NCI-H82 treated with DMSO at 0.1 percent for 48 hours (cell line): ENCODE results near the gene AGPS.
A peak's percentile ranks its signal among the peaks of the same experiment; 100 is the strongest.

ENCODE experiments used
- DNase-seq: peaks from one replicate; lab custom pipeline; 2025; ENCODE audit not compliant: unreplicated experiment; lab: John Stamatoyannopoulos, UW

The AGPS gene

DNA sequence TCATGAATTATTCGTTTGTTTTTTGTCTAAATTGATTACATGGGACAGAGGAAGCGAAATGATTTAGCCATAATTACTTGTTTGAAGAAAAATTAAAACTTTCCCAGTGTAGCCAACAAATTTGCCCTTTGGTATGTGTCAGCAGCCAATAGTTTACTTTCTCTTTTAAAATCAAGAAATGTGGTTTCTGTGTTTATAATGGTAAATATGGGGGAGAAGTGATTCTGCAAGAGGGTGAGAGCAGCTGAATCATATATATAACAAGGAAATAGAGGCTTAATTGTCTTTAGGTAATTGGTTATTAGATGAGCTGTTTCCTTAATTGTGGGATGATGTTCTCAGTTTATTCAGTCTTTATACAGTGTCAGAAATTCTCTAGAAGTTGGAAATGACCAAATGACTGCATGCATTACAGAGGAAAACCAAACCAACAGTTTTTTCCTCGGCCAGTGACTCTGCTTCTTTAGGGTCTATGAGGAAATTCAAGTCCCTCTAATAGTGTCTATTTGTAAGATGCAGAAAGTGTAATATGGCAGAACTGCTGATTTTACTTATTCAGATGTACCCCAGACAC, 132.9 kb downstream of the AGPS start:
- DNase-seq: no peak

DNA sequence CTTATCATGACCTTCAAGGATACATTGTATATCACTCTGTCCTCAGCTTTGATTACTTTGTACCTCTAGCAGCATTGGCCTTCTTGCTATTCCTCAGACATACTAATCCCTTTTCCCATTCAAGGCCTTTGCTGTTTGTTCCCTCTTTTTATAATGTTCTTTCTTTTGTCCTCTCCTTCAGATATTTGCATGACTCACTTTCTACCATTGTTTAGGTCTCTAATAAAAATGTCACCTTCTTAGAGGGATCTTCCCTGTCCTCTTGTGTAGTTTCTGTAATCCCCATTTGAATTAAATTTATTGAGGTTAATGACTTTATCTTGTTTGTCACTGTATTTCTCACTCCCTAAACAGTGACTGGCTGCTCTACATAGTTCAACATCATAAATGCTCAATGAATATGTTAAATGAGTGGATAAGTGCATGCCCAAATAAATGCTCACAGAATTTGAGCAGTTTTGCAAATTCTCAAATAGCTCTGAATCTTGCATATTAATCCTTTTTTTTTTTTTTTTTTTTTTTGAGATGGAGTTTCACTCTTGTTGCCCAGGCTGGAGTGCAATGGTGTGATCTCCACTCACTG, 135.9 kb downstream of the AGPS start:
- DNase-seq: no peak

DNA sequence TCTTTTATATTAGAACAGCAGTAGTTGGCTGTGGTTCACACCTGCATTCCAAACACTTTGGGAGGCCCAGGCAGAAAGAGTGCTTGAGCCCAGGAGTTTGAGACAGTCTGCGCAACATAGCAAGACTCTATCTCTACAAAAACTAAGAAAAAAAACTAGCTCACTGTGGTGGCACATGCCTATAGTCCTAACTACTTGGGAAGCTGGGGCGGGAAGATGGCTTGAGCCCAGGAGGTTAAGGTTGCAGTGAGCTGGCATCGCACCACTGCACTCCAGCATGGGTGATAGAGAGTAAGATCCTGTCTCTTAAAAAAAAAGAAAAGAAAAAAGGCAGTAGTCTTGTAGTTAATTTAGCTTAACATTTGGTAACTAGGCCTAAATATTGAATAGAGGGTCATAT, 136.6 kb downstream of the AGPS start:
- no peak for DNase-seq

DNA sequence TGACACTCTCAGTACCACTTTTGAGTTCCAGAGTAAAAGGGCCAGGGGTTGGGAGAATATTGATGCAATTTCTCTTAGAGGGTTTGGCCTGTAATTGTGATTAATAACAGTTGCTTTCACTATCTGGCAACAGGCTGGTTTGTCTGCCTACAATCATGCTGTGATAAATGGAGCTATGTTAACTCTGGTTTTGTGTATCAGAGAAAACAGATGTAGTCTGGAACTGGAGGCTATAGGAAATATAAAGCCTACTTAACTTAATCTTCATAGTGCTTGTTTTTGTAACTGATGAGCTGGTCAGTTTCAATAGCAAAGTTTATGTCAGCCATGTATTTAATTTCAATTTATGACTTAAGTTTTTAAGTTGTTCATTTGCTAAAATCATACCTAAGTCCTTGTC, 138.0 kb downstream of the AGPS start:
- no peak for DNase-seq

DNA sequence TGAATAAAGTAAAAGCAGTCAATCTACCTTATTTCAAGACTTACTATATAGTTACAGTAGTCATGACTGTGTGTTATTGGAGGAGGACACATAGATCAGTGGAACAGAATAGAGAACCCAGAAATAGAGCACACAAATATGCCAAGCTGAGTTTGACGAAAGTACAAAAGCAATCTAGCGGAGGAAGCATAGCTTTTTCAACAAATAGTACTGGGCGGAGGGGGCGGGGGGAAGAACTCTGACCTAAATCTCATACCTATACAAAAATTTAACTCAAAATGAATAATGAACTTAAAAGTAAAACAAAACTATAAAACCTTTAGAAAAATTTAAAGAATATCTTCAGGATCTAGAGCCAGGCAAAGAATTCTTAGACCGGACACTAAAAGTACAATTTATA, 139.1 kb downstream of the AGPS start:
- no peak for DNase-seq

DNA sequence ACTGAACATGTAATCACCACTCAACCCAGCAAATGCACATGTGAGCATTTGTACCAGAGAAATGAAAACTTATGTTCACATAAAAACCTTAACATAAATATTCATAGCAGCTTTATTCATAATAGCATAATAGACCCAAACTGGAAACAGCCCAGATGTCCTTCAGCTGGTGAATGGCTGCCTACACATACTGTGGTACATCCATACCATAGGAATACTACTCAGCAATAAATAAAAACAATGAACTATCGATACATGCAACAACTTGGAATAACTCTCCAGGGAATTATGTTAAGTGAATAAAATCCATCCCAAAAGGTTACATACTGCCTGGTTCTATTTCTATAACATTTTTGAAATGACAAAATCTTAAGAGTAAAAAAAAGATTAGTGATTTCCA, 140.0 kb downstream of the AGPS start:
- no peak for DNase-seq

DNA sequence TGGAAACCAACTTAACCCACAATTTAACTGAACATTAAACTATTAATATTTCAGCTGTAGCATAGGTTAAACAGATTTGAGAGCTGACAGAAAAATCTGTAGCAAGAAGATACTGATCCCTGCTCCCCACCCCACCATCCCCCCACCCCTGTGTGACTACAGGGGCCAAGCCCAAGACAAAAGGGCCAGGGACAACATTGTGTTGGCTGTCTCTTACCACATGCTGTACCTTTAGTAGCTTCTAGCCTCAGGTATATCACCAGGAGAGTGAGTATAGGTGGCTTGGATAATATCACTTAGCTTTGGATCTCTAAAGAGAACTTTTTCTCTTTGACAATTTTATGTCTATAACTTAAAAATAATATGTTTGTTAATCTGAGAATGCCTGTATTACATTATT, 140.7 kb downstream of the AGPS start:
- DNase-seq: no peak

DNA sequence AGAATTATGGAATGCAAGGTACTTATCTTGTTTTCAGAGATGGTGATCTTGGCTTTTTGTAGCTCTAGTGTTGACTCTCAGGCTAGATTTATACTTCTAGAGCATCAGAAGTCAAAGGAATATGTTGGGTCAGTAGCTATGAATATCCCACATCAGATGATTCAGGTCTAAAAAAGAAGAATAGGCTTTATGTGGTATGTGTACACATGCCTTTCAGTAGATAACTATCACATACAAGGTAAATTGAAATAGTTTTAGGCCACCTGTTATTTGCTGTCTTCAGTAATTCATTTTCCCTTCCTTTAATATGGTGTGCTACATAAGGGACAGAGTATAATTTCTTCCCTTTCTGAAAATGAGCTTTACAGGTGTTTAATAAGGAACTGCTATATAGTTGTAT, 142.4 kb downstream of the AGPS start:
- no peak for DNase-seq

DNA sequence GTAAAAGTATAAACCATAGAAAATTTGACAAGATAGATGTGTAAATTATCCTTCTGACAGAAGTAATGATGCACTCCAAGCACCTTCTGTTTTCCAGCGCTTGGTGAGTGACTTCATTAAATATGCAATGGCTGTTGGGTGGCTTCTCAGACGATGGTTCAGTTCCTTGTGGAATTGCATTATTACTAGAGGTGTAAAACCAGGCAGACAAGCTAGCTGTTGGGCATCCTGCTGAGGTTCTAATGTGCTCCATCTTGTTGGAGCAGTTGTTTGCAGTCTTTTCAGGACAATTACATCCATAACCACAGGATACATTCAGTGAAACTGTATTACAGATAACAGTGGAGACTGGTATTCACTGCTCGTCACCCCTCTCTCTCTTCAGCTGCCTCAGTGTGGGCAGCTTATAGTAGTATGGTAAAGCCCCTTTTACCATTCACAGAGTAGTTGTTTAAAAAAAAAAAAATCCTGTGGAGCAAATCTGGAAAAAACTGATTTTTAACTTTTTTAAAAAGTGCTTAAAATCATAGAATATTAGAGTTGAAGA, 143.5 kb downstream of the AGPS start:
- no peak for DNase-seq

DNA sequence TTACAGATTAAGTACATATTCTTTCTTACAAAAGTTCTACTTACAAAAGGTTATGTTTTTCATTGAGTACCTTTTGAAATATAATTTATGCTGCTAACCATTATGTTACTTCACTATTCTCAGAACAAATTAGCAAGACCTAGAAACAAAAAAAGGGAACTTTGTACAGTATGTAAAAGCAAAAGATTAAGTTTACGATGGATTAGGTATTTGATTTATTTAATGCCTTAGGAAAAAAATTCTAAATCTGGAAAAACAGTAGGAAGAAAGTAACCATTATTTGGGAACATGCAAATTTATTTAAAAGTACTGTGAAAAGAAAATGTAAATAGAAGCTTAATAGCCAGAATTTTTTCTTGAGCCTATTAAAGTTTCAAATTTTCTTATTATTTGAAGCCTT, 144.6 kb downstream of the AGPS start:
- DNase-seq: no peak

DNA sequence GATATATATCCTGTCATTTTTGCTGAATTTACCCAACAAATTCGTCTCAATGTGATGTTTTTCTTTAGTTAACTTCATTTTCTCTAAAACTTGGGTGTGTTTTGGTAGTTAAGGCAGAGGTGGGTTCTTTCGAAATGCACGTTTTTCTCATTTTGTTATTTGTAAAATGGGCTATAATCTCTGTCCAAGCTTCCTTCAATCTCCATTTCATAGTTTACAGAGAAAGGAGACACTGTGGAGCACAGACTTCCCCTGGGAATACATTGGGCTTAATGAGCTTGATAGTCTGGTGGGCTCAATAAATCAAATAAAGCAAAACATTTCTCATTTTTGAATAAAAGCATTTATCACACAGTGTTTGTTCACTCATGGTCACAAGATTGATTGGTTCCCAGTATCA, 145.1 kb downstream of the AGPS start:
- peak; percentile 26 for DNase-seq

DNA sequence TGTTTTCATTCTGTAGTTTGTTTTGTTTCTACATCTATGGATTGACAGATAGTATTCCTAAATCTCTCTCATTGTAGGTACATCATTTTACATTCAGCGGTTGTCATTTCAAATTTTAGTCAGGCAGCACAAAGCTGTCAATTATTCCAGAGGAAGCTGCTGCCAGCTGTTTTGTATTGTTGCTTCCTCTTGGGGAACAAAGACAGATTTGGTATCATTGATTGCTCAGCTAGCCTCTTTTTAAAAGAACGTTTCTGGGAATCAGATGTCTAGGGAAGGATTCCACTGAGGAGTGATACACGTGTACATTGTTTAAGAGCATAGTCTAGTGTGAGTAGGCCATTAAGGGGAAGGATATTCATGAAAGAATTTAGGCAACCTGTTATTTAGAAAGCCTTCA, 145.8 kb downstream of the AGPS start:
- no peak for DNase-seq

DNA sequence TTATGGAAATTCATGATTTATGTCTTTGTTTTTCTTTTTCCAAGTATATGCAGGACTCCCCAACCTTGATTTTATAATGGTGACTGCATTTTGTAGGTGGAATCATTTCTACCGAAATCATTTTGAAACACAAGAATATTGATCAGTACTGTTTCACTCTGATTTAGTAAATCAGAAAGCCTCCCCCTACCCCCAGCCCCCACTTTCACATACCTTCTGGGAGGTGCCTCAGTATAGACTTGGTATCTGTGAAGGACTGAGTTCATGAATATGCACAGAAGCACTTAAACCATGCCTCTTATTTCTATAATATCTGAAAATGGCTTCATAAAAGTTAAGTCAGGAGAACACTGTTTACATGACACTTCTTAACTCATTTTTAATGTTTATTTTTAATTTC, 147.7 kb downstream of the AGPS start:
- no peak for DNase-seq

DNA sequence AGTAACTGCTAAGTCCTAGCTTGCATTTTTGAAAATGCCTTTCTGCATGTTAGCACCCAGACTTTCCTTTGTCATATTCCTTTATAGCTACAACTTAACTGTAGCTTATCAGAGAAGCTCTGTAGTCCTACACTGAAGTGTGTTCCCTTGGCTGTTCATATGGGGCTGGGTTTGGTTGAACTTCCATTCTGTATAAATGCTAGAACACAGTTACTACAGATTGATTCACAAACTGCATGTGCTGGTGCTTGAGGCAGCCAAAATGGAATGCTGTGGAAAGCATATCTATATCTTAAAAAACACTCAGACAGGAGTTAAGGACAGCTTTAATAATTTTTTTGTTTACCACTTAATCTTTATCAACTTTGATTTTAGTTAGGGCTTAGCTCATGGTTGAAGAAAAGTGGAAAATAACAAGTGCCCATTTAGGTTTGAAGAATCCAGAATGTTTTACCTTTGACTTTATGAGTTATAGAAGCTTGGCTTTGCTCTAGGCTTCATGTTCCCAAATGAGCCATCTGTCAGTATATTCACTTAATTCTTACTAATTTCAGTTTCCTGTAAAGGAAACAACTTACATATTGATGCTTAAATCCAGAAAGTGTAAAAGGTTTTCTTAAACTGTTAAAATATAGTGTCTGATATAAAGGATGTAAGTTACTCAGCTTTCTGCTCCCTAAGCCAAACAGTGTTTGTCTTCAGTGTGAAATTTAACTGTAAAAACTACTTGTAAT, 148.9 kb downstream of the AGPS start:
- no peak for DNase-seq

DNA sequence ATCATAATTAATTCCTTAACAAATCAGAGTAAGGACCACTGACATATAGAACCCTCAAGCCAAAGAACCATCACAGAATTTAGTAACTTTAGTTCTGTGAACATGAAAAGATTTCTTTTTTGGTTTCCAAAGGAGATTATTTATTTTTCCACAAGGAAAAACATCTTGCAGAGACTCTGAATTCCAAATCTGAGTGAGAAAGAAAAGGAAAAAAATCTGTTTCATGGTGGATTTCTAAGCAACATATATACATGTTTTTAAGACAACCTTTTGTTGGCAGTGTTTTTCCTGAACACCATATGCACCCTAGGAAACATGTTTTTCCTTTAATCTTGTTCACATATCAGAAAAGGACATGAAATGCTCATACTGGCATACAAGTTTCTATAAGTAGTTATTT, 149.8 kb downstream of the AGPS start:
- DNase-seq: no peak

DNA sequence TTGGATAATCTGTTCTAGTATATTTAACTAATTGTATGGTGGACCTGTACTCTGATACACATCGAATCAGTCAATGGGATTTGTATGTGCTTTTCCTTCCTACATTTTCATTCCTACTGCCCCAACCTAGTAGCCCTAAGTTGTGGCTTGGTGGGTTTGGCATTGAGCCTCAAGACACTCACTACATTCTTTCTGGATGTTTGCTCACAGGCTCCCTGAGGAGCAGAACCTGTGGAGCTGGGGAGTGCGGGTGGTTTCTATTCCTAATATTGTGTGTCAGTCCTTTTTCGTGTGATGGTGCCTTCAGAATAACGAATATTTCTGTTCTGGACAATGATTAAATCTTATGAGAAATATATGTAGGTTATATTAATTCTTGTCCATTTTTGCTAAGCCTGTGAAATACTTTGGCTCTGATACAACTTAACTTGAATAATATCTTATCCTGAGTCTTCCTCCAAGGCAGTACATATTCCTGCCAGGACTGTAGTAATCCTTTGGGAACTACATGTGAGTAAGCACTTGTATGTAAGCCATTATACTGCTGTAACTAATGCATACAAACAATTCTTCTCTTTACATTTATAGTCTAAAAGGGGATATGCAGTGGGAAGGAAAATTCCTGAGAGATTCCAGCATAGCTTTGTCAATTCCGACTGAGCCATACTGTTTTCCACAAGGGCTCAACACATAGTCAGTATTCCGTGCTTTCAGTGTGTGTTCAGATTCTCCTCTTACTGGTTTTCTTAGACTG, 150.6 kb downstream of the AGPS start:
- no peak for DNase-seq

DNA sequence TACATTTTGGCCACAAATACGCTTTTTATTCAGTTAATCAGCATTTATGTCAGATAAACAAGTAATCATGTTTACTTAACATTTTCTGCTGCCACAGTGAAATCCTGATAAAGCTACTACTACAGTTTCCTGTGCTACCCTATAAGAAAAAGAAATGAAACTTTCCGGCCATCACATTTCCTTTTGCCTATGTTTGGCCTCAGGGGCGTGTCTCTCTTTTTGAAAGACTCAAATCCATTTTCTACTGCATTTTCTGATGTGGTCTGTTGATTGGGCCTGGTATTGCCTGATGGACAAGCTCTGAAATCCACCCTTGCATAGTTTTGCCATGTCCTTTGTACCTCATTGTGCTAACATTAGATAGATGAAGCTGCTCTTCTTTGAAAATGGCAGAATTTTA, 152.6 kb downstream of the AGPS start:
- DNase-seq: no peak

DNA sequence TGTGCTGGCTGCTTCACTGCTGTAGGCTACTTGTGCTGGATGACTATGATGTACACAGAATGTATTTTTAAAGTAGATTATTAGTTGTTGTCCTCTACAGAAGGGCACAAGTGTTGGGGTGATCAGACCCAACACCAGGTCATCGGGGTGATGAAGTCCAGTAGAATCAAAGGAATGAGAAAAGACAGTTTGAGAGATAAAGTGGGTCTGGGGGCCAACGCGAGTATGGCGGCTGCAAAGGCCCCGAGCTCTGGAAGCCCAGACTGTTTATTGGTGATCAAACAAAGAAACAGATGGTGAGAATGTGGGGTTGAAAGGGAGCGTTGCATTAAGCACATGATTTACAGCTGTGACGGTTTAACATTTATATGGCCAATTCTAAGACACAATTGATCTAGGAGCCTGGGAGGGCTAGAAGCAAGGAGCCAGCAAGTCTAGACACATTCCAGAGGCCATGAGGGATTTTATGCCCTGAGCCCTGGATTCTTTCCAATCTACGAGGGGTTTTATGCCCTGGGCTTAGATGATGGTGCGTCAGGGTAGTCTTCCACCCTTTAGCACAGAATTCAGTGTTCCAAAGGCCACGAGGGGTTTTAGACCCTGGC, 153.5 kb downstream of the AGPS start:
- DNase-seq: peak; percentile 36

DNA sequence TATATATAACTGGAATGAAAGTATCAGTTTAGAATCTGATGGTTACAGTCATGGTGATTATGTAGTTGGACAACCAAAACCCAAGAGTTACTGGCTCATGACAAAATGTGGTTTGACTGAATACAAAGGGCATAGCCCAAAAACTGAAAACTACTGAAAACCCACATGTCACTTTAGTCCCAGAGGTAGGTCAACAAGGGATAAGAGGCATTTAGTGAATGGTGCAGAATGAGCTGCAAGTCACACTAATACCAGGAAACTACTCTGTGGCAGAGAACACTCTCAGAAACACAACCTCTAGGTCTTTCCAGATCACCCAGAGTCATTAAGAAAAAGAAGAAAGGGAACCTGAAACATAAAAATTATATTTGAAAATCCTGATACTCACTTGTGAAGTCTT, 154.5 kb downstream of the AGPS start:
- DNase-seq: no peak

DNA sequence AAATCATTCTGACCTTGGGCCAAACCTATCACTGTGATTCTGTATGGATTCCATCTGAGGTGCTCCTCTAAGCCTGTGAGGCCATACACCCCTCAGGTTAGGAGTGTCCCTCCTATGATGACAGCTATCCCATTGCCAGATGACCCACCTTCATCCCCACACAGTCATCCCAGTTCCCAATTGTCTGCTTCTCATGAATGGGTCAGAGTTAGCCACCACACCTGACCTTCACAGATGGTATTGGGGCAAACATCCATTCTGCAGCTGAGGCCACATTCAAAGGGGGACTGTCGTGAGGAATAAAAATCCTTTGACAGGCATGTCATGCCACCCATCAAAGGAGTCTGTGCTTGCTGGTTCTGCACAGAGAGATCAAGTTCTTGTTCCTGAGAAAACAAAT, 155.2 kb downstream of the AGPS start:
- DNase-seq: no peak

DNA sequence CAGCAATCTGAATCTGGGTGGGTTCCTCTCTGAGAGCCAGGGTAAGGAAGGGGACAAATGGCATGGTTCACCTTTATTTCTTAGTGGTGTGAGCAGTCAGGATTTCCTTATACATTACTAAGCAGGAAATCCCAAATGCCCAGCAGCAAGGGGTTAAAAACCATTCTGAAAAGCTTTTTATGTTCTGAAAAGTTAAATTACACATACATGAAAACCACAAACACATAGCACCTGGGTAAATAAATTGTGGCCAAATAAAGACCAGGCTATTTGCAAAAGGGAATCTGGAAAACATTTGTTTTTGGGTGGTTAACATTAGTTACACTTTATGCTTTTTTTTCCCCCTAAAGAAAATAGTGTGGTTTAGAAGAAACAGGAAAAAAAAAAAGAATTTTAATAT, 156.1 kb downstream of the AGPS start:
- no peak for DNase-seq
